ENCODE data around the gene SMAD7. TPM values are rescaled to one million over a fixed set of nuclear protein-coding genes. Genes with fewer than 3 reads are reported as not detected.

Gene SMAD7
- total RNA-seq, 4 donors from 2014 or later, result 22.5 to 54.9 (median 40.0) TPM

DNA sequence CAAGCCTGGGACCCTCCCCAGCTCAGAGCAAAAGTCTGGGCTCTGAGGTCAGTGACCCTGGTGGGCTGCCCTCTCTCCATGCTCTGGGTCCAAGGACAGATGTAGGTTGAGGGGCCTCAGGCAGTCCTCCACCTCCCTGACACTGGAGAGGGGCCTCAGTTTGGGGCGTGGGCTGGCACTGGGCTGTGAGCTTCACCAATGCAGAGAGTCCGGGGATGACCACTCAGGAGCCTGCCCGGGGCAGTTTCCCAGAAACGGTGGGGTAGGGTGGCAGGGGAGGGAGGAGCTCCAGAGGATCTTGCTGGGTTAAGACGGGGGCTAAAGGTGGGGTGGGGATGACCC, 40.5 kb upstream of the SMAD7 start:
- intact Hi-C loops (cut with DNase I), result no loop called here
- TF ChIP-seq EP300 (IDR thresholded peaks at IDR 0.05) (no peak), POLR2A (IDR thresholded peaks at IDR 0.05; ENCODE audit: low read depth) (no peak)
- H3K9me3 ChIP-seq, result no peaks in the 10 kb centered on the region
- H3K4me1 ChIP-seq, result peaks cover 31 to 60% (median 45%) of the 10 kb centered on the region in 4 donors
- no peaks in the 10 kb centered on the region for H3K36me3 ChIP-seq
- no peak overlapping the region for H3K27ac ChIP-seq (replicated peaks in 1 of 4)
- H3K4me3 ChIP-seq, result no peak overlapping the region
- H3K27me3 ChIP-seq, result no peaks in the 10 kb centered on the region
- 88% methylated on average over 5 of the region's 5 CpGs for WGBS
- no peak for DNase-seq (ENCODE audit: extremely low spot score)

DNA sequence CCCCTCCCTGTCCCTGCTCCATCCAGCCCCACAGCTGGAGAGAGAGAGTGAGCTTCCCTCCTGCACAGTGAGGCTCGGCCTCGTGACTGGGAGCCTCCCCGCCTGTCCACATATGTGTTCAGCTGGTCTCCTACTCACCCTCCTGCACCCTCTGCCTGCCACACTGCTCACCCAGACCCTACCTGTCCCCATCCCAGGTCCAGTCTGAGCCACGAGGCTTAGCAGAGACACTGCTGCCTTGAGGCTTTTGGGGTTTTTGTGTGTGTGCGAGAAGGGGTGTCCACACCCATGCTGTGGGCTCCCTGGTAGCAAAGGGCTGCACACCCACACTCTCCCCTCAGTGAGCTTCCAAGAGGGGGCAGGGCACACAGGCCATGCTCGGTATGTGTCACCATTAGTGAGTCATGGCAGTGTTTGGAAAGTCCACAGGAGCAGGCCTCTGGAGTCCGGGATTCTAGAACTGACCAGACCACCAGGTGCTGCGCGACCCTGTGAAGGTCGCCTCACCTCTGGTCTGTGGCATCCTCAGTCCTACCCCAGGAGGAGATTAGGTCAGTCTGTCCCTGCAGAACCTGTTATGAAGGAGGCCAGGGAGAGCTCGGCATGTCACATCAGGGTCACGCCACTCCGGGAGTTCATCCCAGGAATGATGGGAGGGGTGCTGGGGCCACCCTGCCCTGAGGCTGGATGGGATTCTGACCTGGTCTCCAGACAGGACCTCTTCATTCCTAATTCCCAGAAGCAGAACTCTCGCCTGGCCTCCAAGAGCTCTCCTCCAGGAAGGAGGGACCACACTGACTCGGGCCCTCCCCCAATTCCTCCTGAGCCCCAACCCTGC, 39.9 kb upstream of the SMAD7 start:
- intact Hi-C loops (cut with DNase I), result no loop called here
- no peak for DNase-seq (ENCODE audit: extremely low spot score)
- TF ChIP-seq, protein P1, sequence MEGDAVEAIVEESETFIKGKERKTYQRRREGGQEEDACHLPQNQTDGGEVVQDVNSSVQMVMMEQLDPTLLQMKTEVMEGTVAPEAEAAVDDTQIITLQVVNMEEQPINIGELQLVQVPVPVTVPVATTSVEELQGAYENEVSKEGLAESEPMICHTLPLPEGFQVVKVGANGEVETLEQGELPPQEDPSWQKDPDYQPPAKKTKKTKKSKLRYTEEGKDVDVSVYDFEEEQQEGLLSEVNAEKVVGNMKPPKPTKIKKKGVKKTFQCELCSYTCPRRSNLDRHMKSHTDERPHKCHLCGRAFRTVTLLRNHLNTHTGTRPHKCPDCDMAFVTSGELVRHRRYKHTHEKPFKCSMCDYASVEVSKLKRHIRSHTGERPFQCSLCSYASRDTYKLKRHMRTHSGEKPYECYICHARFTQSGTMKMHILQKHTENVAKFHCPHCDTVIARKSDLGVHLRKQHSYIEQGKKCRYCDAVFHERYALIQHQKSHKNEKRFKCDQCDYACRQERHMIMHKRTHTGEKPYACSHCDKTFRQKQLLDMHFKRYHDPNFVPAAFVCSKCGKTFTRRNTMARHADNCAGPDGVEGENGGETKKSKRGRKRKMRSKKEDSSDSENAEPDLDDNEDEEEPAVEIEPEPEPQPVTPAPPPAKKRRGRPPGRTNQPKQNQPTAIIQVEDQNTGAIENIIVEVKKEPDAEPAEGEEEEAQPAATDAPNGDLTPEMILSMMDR (IDR thresholded peaks at IDR 0.05), result no peak
- TF ChIP-seq EP300 (IDR thresholded peaks at IDR 0.05), result no peak
- TF ChIP-seq POLR2A (IDR thresholded peaks at IDR 0.05; ENCODE audit: low read depth), result no peak
- no peak for TF ChIP-seq POLR2AphosphoS5 (IDR thresholded peaks at IDR 0.05)
- H3K27me3 ChIP-seq, result no peaks in the 10 kb centered on the region
- no peaks in the 10 kb centered on the region for H3K9me3 ChIP-seq
- WGBS, result 89% methylated on average over 9 of the region's 15 CpGs
- H3K4me3 ChIP-seq, result no peak overlapping the region
- no peaks in the 10 kb centered on the region for H3K36me3 ChIP-seq
- H3K27ac ChIP-seq (replicated peaks in 1 of 4), result no peak overlapping the region
- peaks cover 31 to 54% (median 45%) of the 10 kb centered on the region in 4 donors for H3K4me1 ChIP-seq

DNA sequence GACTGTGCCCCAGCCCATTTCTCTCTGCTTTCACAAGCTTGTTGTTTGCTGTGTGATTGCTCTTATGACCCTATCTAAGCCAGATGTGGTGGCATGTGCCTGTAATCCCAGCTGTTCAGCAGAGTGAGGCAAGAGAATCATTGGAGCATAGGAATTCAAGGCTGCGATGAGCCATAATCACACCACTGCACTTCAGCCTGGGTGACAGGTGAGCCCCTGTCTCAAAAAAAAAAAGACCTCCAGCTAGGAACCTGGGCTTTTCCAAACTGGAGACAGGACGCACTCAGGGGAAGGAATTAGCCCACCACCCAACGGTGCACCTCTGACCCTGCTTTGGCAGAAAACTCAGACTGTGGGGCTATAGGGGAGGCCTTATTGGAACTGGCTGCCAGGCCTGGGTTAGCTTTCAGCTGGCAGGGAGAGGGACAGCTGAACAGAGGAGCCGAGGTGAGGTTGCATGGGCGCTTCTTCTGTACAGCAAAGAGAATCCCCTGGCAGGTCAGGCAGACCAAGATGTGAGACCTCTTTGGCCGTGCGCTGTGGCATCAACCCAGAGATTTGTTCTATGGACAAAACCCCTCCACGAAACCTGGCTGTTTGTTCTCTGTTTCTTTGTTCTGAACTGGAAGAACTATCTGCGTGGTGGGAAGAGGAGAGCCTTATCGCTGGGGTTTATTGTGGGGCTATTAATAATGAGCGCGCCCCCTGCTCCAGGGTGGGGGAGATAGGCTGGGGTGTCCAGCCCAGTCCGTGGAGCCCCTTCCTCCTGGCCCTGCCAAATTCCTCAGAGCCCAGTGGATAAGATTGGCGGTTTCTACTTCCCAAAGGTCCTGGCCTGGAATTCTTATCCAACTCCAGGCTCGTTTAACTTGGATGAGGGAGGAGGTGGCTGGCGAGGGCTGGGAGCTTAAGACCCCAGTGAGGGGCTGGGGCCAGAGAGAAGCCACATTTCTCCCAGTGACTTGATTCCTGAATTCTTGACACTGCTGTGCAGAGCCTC, 38.8 kb upstream of the SMAD7 start:
- 97% methylated on average over 16 of the region's 16 CpGs for WGBS
- DNase-seq (ENCODE audit: extremely low spot score), result no peak
- Histone ChIP-seq H3K27ac (replicated peaks in 1 of 4) (no peak overlapping the region), H3K9me3 (no peaks in the 10 kb centered on the region), H3K4me1 (peaks cover 25 to 46% (median 36%) of the 10 kb centered on the region in 4 donors), H3K36me3 (no peaks in the 10 kb centered on the region), H3K4me3 (no peak overlapping the region), H3K27me3 (no peaks in the 10 kb centered on the region)
- intact Hi-C loops (cut with DNase I), result no loop called here
- no peak for TF ChIP-seq POLR2A (IDR thresholded peaks at IDR 0.05; ENCODE audit: low read depth)
- TF ChIP-seq, protein P1 (IDR thresholded peaks at IDR 0.05), result no peak
- TF ChIP-seq EP300 (IDR thresholded peaks at IDR 0.05), result no peak
- TF ChIP-seq POLR2AphosphoS5 (IDR thresholded peaks at IDR 0.05), result no peak

DNA sequence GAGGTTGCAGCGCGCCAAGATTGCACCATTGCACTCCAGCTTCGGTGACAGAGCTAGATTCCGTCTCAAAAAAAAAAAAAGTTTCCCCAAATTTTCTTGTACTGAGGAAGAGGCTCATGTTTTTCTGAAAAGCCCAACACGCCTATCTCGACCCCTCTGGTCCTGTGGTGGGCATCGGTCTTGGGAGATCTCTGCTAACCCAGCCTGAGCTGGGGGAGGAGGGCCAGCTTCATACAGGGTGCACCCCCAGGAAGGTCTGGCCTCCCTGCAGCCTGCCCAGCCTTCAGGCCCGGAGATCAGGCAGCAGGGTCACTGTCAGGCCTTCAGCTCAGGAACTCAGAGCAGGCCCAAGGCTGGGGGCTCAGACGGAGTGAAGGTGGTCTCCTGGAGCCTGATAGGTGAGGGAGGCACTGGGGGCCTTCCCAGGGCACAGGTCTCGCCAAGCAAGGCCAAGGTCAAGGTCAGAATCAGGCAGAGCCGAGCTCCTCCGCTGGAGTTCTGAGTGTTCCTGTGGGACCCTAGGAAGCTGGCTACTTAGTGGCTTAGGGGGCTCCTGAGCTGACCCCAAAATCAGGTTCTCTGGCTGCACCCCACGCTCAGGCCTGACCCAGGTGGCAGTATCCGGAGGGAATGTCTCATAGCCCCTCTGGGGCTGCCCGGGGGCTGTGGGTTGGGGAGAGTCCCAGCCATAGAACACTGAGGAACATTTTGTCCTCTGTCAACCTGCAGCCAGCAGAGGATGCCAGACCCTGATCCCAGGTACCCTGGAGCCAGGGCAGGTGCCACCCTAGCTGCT, 37.9 kb upstream of the SMAD7 start:
- H3K4me1 ChIP-seq, result peaks cover 16 to 38% (median 27%) of the 10 kb centered on the region in 4 donors
- no peaks in the 10 kb centered on the region for H3K27me3 ChIP-seq
- TF ChIP-seq, protein P1 (IDR thresholded peaks at IDR 0.05), result no peak
- TF ChIP-seq POLR2AphosphoS5 (IDR thresholded peaks at IDR 0.05) (no peak), POLR2A (IDR thresholded peaks at IDR 0.05; ENCODE audit: low read depth) (no peak), EP300 (IDR thresholded peaks at IDR 0.05) (no peak)
- DNase-seq (ENCODE audit: extremely low spot score), result no peak
- H3K36me3 ChIP-seq, result no peaks in the 10 kb centered on the region
- no peak overlapping the region for H3K4me3 ChIP-seq
- no peaks in the 10 kb centered on the region for H3K9me3 ChIP-seq
- intact Hi-C loops (cut with DNase I), result no loop called here
- no peak overlapping the region for H3K27ac ChIP-seq (replicated peaks in 1 of 4)
- WGBS, result 89% methylated on average over 11 of the region's 15 CpGs

All from esophagus muscularis mucosa (tissue), 4 donors.